Measurements from ENCODE around the gene RAB3IL1. TPM values are rescaled to one million over a fixed set of nuclear protein-coding genes. Genes with fewer than 3 reads are reported as not detected.

Gene RAB3IL1
- total RNA-seq, 1 donor, result 15.9 TPM

GRCh38 chr11:61866231-61866957, 51.0 kb downstream of the RAB3IL1 start:
- H3K4me1 ChIP-seq (ENCODE audit: insufficient read depth, low read length), result peaks cover 11% of the 10 kb centered on the region
- no peaks in the 10 kb centered on the region for H3K9me3 ChIP-seq (ENCODE audit: low read depth, low read length)
- H3K4me2 ChIP-seq (ENCODE audit: insufficient read depth, low read length), result no peak overlapping the region
- no peak for TF ChIP-seq CTCF (IDR thresholded peaks at IDR 0.05; ENCODE audit: extremely low read depth, low read depth, low read length)
- H3K79me2 ChIP-seq (ENCODE audit: insufficient read depth, low read length), result no peaks in the 10 kb centered on the region
- H2AFZ ChIP-seq (ENCODE audit: low read length), result no peak overlapping the region
- H3K27me3 ChIP-seq (ENCODE audit: insufficient read depth, low read length), result no peaks in the 10 kb centered on the region
- H4K20me1 ChIP-seq (ENCODE audit: insufficient read depth, low read length), result no peaks in the 10 kb centered on the region
- peak; percentile 58 for DNase-seq (ENCODE audit: insufficient read length, low spot score, missing footprints)
- H3K27ac ChIP-seq (ENCODE audit: low read depth, low read length), result no peak overlapping the region
- no peak overlapping the region for H3K4me3 ChIP-seq (ENCODE audit: insufficient read depth, low read length)
- no peaks in the 10 kb centered on the region for H3K36me3 ChIP-seq (ENCODE audit: insufficient read depth, low read length)

- Histone ChIP-seq H3K4me1 (ENCODE audit: insufficient read depth, low read length) (no peaks in the 10 kb centered on the region), H3K4me3 (ENCODE audit: insufficient read depth, low read length) (no peak overlapping the region), H3K79me2 (ENCODE audit: insufficient read depth, low read length) (no peaks in the 10 kb centered on the region), H3K4me2 (ENCODE audit: insufficient read depth, low read length) (no peak overlapping the region), H3K27me3 (ENCODE audit: insufficient read depth, low read length) (no peaks in the 10 kb centered on the region), H3K36me3 (ENCODE audit: insufficient read depth, low read length) (no peaks in the 10 kb centered on the region), H2AFZ (ENCODE audit: low read length) (no peak overlapping the region), H4K20me1 (ENCODE audit: insufficient read depth, low read length) (no peaks in the 10 kb centered on the region), H3K9me3 (ENCODE audit: low read depth, low read length) (no peaks in the 10 kb centered on the region), H3K27ac (ENCODE audit: low read depth, low read length) (no peak overlapping the region)
- TF ChIP-seq CTCF (IDR thresholded peaks at IDR 0.05; ENCODE audit: extremely low read depth, low read depth, low read length), result no peak
- peak; percentile 49 for DNase-seq (ENCODE audit: insufficient read length, low spot score, missing footprints)
Measured at GRCh38 chr11:61864814-61865775, 52.3 kb downstream of the RAB3IL1 start.

- Histone ChIP-seq H3K4me1 (ENCODE audit: insufficient read depth, low read length) (no peaks in the 10 kb centered on the region), H4K20me1 (ENCODE audit: insufficient read depth, low read length) (no peaks in the 10 kb centered on the region), H3K79me2 (ENCODE audit: insufficient read depth, low read length) (no peaks in the 10 kb centered on the region), H2AFZ (ENCODE audit: low read length) (no peak overlapping the region), H3K27ac (ENCODE audit: low read depth, low read length) (no peak overlapping the region), H3K4me3 (ENCODE audit: insufficient read depth, low read length) (no peak overlapping the region), H3K27me3 (ENCODE audit: insufficient read depth, low read length) (no peaks in the 10 kb centered on the region), H3K9me3 (ENCODE audit: low read depth, low read length) (no peaks in the 10 kb centered on the region), H3K4me2 (ENCODE audit: insufficient read depth, low read length) (no peak overlapping the region), H3K36me3 (ENCODE audit: insufficient read depth, low read length) (peaks cover 3% of the 10 kb centered on the region)
- no peak for TF ChIP-seq CTCF (IDR thresholded peaks at IDR 0.05; ENCODE audit: extremely low read depth, low read depth, low read length)
- DNase-seq (ENCODE audit: insufficient read length, low spot score, missing footprints), result peak; percentile 53
Measured at GRCh38 chr11:61863548-61864081, 53.8 kb downstream of the RAB3IL1 start.
